HT-29 (cell line): ENCODE results near the gene PARP2. TPM values are rescaled to one million over a fixed set of nuclear protein-coding genes. Genes with fewer than 3 reads are reported as not detected.
A peak's percentile ranks its signal among the peaks of the same experiment; 100 is the strongest.
"Not testable (repeated sequence)": the region's sequence is repeated elsewhere in the genome, so short reads cannot be mapped to it uniquely, and the experiment has no call there.

Experiments used
- DNase-seq: peaks from one replicate; pipeline ENCODE4 v3.0.0-alpha.2; 2015; ENCODE audit warnings: low spot score
- total RNA-seq: library from RNA; depleted of rRNA; stranded (reverse); fragments of >200 nt; shearing (Covaris generic); gene quantifications from 2 replicates; pipeline ENCODE4 v1.2.3, GENCODE V29; 2014; rRNA removed

Gene PARP2, protein sequence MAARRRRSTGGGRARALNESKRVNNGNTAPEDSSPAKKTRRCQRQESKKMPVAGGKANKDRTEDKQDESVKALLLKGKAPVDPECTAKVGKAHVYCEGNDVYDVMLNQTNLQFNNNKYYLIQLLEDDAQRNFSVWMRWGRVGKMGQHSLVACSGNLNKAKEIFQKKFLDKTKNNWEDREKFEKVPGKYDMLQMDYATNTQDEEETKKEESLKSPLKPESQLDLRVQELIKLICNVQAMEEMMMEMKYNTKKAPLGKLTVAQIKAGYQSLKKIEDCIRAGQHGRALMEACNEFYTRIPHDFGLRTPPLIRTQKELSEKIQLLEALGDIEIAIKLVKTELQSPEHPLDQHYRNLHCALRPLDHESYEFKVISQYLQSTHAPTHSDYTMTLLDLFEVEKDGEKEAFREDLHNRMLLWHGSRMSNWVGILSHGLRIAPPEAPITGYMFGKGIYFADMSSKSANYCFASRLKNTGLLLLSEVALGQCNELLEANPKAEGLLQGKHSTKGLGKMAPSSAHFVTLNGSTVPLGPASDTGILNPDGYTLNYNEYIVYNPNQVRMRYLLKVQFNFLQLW
- total RNA-seq = 13.7 and 14.3 TPM in 2 replicates

DNA sequence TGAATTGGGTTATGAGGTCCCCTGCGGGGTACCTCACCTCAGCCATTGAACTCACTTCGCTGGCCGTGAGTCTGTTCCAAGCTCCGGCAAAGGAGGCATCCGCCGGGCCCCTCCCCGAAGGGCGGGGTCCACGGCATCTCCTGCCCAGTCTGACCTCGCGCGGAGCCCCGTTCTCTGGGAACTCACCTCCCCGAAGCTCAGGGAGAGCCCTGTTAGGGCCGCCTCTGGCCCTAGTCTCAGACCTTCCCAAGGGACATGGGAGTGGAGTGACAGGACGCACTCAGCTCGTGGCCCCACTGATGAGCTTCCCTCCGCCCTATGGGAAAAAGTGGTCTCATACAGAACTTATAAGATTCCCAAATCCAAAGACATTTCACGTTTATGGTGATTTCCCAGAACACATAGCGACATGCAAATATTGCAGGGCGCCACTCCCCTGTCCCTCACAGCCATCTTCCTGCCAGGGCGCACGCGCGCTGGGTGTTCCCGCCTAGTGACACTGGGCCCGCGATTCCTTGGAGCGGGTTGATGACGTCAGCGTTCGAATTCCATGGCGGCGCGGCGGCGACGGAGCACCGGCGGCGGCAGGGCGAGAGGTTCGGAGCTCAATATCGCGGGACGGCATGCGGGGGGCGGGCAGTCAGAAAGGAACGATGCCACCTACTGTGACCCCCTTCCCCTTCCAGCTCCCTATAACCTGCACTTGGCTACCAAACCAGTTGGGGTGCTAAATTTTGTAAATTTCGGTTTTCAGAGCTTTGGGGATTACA lies at the start of gene PARP2:
Gene PARP2, plus strand, starts transcription at position 544 of the 770 bp plus-strand sequence. Its CDS starts 7 bp downstream, at position 551.
- DNase-seq = peak; percentile 97

DNA sequence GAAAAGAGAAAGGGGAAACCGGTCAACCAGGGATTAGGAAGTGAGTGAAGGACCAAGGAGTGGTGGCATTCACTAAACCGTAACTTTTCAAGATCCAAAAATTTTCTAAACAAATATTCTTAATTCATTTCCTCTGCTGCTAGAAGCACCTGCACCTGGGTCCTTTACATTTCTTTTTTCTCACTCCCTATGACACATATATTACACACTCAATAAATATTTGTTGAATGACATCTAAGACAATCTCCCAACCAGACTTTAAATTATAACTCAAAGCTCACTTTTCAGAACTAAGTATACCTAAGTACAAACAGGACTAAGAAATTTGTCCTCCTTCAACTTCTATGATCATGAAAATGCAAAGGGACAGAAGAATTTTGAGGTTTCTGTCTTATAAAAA lies 48.8 kb upstream of the PARP2 start:
- DNase-seq = no peak

DNA sequence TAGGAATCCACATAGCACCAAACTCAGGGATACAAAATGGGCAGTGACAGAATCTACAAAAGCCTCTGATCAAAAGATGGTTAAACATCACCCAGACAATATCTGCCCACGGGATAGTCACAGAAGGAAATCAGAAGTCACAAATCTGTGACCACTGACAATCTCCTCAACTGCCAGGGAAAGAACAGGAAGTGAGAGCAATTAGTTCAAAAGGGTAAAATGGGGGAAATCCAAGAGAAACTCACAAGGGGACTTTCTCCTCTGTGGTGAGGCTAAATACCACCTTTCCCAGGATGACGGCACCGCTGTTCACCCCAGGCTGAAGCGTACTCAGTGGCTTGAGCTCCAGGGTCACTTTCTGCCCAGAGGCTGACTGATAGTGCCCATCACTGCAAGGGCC lies 48.4 kb upstream of the PARP2 start:
- no peak for DNase-seq

DNA sequence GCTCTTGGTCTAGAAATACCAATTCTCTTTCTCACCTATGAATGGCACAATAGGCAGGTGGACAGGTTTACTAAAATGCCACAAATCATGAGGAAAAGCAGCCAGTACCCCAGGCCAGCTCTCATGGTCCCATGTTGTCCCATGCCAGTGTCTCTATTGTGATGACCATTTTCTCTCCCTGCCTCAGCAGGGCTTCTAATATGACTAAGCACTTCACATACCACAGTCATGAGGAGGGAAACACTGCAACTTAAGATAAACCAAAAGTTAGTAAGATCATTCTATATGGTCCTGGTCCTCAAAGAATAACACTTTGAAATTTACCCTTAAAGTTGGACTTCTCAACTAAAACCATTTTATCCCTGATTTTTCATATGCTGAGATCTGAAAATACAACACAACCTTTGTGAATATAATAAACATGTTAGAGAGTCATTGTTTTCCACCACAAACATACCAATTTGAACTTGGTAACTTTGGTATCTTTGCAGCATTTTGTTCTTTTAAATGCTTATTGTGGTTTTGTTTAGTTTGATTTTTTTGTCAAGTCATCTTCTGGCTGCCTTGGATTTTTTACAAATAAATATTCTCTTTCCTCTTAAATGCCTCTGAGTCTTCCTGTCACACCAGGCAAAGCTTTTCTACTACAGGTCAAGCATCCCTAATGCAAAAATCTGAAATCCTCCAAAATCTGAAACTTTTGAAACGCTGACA lies 41.2 kb upstream of the PARP2 start:
- DNase-seq = no peak

DNA sequence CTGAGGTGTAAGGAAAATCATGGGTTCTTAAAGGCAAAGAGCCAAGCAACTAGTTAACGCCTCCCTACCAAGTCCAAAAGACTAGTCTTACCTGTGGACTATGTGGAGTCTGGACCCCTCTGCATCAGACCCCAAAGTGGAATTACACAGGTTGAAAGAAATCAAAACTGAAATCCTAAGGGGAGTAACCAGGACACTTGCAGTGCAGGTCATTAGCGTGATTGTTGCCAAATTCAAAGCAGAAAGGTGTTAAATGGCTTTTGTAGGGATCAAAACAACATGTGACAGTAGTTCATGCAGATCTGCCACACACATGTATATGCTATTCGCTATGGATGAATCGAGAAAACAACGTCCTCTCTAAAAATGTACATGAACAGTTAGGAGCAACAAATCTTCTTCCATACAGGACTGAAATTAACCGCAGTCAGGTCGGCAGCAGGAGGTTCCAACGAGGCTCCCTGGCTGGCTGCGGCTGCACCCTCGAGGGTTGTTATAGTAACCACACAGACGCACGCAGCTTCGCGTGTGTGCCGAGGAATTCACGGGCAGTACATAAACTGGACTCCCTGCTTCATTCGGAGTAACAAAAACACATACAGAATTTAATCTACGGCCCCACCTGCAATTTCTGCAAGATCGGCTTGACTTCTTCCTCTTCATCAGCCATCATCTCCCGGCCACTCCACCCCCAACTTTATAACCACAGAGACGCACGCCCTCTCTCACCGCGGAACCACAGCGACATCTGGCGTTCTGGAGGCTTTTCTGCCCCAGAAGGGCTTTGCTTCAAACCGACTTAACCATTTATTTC lies 38.0 kb upstream of the PARP2 start, which contains the start of gene TTC5:
Gene TTC5, minus strand, starts transcription at position 687 of the 814 bp plus-strand sequence. Its CDS starts 14 bp downstream, at position 673.
- DNase-seq = peak; percentile 87

DNA sequence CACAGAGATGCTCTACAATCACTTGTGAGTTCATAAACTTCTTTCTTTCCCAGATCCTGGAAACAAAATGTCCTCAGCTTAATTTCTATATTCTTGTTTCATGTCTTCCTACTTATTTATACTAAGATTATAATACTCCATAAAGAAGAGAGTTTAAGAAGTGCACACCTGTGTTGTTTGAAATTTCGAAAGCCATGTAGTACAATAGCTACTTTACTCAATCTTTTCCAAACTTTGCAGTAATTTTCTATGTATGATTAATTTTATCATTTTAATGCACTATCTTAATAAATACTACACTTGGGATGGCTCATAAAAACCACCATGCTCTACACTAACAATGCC lies 37.4 kb upstream of the PARP2 start:
- no peak for DNase-seq

DNA sequence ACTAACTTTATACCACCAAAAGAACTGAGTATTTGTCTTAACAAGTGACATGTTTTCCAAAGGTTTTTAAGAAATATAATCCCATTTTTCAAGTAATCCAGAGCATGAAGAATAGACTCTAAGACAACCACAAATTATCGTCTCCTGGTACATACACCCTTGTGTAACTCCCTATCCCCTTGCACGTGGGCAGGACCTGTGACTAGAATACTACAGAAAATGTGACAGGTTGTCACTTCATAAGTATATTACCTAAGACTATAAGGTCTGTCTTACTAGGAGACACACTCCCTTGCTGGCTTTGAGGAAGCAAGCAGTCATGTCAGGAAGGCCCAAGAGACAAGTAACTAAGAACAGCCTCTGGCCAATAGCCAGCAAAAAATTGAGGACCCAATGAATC lies 29.4 kb upstream of the PARP2 start:
- no peak for DNase-seq

DNA sequence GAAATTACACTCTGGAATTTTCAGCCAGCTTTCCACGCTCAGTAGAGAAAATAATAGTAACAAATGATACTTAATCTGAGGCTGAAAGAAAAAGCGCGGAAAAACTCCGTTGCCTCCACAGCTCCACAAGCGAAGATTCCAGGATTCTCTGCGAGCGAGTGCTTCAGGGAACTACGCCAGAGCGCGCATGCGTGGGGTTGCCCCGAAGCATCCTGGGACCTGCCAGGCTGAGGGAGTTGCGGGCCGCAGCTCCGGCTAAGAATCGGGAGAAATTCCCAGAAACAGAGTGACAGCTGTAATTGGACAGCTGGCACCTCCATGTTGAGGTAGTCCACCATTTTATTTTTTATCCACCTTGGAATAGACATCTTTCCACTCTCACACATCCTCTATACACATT lies 25.7 kb upstream of the PARP2 start:
- DNase-seq = no peak

DNA sequence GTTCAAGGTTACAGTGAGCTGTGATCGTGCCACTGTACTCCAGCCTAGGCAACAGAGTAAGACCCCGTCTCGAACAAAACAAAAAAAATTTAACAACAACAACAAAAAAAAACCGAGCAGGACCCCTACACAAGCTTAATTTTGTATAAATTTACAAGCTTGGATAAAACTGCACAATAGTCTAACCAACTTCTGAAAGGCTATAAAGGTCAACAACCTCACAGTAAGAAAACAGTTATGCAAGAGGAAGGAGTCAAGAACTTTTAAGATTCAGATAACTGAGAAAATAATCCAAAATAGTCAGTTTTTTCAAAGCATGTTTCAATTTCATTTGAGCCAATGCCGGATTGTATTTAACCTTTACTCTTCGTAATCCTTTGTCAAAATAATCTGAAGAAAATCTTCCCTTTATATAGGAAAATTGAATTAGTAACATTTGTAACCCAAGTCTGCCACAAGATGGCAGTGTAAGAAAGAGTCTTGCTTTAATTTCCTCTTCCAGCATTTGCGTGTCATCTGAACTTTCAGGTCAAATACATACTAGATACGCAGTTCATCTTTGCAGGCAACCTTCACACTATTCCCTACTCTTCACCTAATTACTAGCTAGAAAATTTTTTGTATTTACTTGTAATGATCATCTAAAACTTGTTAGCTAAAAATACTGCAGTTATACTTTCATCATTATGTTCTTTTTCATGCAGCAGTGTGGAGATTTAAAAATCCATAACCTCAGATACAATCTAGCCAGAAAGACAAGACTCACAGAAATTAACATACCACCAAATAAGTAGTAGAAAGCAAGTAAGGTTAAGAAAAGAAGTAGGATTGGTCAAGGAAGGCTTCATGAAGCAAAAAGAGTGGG lies 16.2 kb upstream of the PARP2 start:
- DNase-seq = peak; percentile 71

DNA sequence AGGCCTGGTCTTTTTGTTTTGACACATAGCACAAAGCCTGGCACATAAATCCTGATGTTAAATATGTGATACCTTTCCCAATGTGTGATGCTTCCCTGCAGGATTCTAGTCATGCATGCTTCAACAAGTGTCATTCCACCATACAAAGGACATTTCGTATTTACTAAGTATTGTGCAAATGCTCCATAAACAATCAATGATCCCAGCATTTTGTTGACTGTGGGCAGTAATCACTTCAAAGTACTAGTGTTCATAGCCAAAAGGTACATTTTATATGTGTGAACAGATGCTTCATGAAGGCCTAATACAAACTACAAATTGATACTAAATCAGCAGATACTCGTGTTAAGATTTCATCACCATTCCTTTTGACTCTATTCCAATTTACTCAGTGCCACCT lies 14.7 kb upstream of the PARP2 start:
- DNase-seq = no peak

DNA sequence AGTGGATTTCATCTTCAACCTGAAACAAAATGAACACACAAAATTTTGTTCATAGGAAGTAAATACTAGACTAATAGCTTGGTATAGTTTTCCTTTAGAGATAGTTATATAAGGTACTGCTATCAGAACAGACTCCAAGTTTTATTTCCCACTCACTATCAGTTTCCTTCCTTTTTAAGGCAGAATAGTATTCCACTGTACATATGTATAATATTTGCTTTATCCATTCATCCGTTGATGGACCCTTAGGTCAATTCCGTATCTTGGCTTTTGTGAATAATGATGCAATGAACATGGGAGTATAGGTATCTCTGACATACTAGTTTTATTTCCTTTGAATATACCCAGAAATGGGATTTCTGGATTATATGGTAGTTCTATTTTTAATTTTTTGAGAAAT lies 14.1 kb upstream of the PARP2 start:
- DNase-seq = no peak

DNA sequence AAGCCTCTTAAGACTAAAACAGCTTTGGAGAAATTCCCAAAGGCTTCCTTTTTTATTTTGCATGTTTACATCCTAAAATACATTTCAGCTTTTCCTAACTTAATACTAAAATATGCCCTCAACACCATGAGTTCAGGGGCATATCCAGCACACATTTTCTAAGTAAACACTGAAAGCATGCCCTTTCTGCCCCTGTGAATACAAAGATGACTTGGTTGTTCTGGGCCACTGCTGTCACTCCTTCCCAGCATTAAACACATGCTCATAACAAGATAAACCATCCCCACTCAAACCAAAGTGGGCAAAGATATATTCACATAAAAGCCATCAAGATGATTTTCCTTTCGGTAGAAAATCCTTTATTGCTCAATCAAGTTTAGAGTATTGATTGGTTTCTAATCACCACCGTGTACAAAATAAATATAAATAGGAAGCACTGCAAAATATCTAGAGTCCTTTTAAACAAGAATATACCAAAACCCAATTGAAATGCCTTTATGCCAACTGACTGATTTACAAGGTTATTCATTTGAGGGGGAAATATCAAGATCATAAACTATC lies 12.3 kb upstream of the PARP2 start:
- DNase-seq = no peak

DNA sequence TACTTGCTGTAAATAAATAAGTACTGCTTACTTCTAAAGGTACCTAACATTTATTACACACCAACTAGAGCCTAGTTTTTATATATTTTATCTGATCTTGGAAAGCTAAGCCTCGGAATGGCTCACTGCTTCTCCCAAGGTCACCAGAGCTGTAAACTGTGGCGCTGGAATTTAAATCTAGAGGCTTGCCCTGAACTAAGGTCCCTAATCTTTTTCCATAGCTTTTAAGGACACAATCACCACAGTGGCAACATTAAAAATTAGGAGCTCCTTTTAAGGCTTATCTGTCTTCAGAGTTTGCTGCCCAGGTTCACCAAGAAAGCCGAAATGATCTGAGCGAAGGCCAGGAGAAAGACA lies 11.0 kb upstream of the PARP2 start:
- no peak for DNase-seq

DNA sequence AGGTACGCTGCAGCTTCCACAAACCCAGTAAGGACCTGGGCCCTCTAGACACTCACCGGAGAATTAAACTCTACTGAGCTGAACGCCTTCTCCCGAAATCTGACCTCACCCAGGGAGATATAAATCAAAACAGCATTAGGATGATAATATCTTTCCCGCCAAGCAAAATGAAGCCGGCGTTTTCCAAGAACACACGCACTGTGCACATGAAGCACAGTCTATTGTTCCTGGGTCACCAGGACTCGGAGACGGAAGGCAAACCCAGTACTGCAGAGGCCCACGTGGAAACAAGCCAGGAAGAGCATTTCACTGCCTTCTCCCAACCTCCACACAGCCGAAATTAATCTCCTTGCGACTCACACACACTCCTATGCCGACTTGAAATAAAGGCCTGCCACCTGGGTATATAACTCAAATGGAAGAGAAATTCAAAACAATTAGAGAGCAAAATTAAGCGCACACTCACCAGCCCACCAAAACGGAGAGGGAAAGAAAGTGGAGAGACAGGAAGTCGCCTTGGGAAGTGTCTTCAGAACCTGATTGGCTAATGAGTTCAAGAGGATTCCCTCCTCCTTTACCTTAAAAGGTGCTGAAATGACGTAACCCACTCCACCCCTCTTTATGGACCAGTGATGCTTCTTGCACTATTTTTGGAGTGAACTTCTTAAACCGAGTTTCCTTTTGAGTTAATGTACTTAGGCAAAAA lies 10.5 kb upstream of the PARP2 start, which contains the start of gene CCNB1IP1:
Gene CCNB1IP1, minus strand, starts transcription at position 492 of the 706 bp plus-strand sequence. CDS start 16,756 bp downstream, outside the sequence.
- peak; percentile 79 for DNase-seq

DNA sequence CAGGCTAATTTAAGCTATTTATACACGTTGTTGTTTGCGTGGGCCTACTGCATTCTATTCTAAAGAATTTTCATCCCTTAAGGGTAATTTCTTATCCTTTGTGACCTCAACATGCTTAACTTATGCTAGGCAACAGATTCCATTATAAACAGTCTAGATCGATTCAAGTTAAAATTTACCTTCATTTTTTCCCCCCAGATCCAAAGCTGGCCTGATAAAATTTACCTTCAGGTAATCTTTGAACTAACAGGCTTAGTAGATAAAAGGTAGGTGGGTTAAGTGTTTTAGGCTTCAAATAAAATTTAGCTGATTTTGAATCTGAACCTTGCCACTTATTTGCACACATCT lies 10.0 kb upstream of the PARP2 start:
- DNase-seq = no peak

DNA sequence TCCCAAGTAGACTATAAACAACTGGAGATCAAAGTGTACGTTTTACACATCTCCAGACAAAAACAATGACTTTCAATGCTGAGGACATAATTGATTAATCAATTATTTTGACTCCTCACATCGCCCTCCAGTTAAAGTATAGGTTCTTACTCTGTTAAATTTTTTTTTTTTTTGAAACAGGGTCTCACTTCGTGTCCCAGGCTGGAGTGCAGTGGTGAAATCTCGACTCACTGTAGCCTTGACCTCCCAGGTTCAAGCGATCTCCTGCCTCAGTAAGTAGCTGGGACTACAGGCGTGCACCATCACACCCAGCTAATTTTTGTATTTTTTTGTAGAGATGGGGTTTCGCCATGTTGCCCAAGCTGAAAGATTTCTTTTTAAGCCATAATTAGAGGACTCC lies 9.4 kb upstream of the PARP2 start:
- DNase-seq = no peak

DNA sequence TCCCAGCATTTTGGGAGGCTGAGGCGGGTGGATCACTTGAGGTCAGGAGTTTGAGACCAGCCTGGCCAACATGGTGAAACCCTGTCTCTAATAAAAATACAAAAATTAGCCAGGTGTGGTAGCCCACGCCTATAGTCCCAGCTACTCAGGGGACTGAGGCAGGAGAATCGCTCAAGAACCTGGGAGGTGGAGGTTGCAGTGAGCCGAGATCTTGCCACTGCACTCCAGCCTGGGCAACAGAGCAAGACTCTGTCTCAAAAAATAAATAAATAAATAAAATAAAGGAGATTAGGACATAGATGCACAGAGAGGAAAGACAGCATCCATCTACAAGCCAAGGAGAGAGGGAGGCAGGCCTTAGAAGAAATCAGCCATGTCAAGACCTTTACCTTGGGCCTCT lies 2.4 kb upstream of the PARP2 start:
- not testable (repeated sequence) for DNase-seq

DNA sequence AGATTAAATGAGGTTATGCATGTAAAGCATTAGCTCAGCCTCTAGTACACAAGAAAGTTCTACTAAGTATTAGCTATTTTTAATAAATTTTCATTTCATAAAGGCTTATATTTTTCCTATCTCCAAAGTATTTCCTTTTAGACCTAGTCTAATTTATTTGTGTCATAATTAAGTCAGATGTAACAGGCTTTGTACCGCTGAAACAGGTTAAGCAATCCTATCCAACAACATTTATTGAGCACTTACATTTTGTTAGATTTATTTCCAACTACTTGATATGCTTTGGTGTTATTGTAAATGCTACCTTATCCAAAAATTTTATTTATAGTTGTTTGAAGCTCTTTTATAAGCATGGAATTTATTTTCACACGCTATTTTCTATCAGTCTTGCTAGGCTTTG lies 1.8 kb upstream of the PARP2 start:
- no peak for DNase-seq

DNA sequence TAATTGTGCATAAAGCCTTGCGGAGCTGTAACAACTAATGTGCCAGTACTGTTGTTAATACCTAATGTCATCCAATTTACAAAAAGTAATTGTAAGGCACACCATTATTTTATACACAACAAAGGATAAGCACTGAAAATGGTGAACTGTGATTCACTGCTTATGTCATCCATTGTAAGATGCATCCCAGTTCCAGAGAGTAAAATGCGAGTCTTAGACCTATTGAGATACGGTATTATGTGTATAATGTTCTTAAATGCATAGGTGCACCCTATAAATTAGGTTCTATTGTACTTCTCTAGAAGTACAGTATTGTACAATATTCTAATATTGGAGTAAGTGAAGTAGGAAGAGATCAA lies 406 bp downstream of the PARP2 start:
- DNase-seq = peak; percentile 32
